Activated effector memory CD4-positive, alpha-beta T cell treated with Interleukin-2 at 50 U/mL for 16 hours (primary cell): ENCODE measurements around the gene ABCA9.
"Not testable (repeated sequence)": the region's sequence is repeated elsewhere in the genome, so short reads cannot be mapped to it uniquely, and the experiment has no call there.

Source experiments
- DNase-seq: peaks from one replicate; pipeline ENCODE4 v3.0.0-alpha.2; 2020

Gene ABCA9, protein sequence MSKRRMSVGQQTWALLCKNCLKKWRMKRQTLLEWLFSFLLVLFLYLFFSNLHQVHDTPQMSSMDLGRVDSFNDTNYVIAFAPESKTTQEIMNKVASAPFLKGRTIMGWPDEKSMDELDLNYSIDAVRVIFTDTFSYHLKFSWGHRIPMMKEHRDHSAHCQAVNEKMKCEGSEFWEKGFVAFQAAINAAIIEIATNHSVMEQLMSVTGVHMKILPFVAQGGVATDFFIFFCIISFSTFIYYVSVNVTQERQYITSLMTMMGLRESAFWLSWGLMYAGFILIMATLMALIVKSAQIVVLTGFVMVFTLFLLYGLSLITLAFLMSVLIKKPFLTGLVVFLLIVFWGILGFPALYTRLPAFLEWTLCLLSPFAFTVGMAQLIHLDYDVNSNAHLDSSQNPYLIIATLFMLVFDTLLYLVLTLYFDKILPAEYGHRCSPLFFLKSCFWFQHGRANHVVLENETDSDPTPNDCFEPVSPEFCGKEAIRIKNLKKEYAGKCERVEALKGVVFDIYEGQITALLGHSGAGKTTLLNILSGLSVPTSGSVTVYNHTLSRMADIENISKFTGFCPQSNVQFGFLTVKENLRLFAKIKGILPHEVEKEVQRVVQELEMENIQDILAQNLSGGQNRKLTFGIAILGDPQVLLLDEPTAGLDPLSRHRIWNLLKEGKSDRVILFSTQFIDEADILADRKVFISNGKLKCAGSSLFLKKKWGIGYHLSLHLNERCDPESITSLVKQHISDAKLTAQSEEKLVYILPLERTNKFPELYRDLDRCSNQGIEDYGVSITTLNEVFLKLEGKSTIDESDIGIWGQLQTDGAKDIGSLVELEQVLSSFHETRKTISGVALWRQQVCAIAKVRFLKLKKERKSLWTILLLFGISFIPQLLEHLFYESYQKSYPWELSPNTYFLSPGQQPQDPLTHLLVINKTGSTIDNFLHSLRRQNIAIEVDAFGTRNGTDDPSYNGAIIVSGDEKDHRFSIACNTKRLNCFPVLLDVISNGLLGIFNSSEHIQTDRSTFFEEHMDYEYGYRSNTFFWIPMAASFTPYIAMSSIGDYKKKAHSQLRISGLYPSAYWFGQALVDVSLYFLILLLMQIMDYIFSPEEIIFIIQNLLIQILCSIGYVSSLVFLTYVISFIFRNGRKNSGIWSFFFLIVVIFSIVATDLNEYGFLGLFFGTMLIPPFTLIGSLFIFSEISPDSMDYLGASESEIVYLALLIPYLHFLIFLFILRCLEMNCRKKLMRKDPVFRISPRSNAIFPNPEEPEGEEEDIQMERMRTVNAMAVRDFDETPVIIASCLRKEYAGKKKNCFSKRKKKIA (N-terminal part only)

DNA sequence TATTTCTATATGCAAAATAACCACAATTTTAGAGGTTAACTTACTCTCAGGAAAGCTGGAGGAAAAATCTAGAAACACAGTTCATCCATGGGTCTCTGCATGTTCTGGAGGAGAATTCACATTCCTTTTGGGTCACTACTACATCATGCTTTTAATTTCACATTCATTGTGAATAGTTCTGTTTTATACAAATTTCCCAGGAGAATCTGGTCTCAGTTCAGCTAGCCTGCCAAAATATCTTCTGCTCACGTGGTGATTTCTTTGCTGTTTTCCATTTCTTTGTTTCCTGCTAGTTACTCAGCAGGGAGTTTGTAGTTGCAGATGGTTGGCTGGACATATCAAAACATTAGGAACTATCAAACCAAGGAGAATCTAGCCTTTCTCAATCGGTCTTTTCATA, at the start of gene ABCA9:
ABCA9 (minus strand) TSS at position 106 of the 400 bp plus-strand sequence. CDS start 9,801 bp downstream, outside the sequence.
- DNase-seq: no peak

- no peak for DNase-seq
Measured at GRCh38 chr17:69105907-69106730, 45.4 kb upstream of the ABCA9 start.

- no peak for DNase-seq
Measured at GRCh38 chr17:69103557-69104233, 43.0 kb upstream of the ABCA9 start.

DNA sequence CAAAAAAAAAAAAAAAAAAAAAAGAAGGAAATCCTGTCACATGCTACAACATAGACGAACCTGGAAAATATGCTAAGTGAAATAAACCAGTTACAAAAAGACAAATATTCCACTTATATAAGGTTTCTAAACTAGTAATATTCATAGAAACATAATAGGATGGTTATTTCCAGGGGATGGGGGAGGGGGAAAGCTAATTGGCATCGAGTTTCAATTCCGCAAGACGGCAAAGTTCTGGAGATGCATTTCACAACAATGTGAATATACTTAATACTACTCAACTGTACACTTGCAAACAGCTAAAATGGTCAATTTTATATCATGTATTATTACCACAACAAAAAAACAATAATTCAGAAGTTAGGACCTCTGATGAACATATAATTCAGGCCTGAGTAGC, 37.9 kb upstream of the ABCA9 start:
- DNase-seq: no peak

DNA sequence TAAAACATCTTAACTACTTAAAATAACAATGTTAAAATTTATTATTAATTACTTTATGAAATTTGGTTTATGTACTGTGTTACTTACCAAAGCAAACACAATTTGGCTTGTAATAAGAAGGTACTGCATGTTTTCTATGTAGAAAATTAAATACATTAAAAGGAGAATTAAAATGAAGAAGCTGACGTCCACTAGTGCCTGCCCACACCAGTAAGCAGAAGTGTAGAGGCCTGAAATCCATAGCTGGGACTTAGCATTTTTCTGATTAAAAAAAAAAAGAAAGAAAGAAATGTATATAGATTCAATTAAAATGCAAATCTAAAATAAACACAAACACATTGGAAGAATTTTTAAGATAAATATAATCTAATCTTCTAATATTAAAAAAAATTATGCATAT, 35.8 kb upstream of the ABCA9 start:
- no peak for DNase-seq

DNA sequence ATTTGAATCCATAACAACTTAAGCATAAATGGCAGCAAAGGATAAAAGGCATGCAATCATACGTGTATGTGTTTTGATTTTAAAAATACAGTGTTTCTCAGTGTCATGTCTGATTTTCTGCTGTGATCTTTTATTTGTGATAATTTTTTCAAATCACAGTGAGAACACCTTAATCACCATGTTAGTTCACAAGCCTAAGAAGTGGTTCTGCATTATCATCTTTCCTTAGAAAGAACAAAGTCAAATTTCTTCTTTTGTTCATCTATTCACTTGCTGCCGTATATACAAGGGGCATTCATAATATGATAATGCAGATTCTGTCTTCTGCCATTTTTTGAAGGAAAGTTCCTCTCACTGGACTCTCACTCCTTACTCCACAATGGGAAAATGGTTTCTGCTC, 33.3 kb upstream of the ABCA9 start:
- no peak for DNase-seq

- DNase-seq: no peak
Measured at GRCh38 chr17:69093279-69093789, 32.6 kb upstream of the ABCA9 start.

GRCh38 chr17:69090365-69090764, 29.6 kb upstream of the ABCA9 start:
- DNase-seq: no peak

GRCh38 chr17:69088643-69089200, 28.0 kb upstream of the ABCA9 start:
- no peak for DNase-seq

- no peak for DNase-seq
Measured at GRCh38 chr17:69086641-69087040, 25.9 kb upstream of the ABCA9 start.

DNA sequence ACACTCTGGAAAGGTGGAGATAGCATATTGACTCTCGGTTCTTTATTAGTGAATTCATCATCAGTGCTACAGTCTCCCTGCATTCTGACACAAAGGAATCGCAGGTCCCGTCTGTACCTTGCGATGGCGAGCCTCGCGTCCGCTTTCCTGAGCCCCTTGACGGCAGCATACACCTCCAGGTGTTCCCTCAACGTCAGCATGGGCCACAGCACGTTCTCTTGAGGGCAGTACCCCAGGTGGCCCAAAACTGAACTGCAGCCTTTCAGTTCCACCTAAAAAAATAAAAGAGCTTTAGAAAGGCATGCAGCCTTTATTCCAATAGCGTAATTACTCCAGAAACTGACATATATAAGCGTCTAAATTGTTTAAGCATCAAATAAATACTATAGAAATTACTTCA, 24.2 kb upstream of the ABCA9 start:
- no peak for DNase-seq

DNA sequence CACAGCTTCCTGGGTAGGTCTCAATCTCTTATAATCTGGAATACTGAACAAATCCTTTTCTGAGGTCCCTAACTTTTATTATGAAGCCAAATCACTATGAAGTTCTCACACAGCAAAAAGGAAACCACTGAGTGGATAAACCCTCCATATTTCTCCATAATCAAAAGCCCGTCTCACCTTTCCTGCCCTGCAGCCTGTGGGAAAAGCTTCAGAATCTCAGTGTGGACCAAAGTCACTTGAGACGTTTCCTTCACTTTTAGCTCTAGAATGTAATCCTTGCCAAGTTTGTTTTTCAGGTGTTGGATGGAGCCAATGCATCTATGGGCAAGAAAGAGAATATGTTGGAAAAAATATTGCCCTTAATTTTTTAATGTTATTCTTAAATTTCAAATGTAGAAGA, 22.0 kb upstream of the ABCA9 start:
- no peak for DNase-seq

GRCh38 chr17:69078864-69079263, 18.1 kb upstream of the ABCA9 start:
- no peak for DNase-seq

GRCh38 chr17:69075823-69076222, 15.1 kb upstream of the ABCA9 start:
- no peak for DNase-seq

DNA sequence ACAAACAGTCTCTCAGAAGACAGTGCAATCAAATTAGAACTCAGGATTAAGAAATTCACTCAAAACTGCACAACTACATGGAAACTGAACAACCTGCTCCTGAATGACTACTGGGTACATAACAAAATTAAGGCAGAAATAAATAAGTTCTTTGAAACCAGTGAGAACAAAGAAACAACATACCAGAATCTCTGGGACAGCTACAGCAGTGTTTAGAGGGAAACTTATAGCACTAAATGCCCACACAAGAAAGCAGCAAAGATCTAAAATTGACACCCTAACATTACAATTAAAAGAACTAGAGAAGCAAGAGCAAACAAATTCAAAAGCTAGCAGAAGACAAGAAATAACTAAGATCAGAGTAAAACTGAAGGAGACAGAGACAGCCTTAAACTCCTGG, 12.7 kb upstream of the ABCA9 start:
- not testable (repeated sequence) for DNase-seq

GRCh38 chr17:69072803-69073256, 12.1 kb upstream of the ABCA9 start:
- DNase-seq: not testable (repeated sequence)

DNA sequence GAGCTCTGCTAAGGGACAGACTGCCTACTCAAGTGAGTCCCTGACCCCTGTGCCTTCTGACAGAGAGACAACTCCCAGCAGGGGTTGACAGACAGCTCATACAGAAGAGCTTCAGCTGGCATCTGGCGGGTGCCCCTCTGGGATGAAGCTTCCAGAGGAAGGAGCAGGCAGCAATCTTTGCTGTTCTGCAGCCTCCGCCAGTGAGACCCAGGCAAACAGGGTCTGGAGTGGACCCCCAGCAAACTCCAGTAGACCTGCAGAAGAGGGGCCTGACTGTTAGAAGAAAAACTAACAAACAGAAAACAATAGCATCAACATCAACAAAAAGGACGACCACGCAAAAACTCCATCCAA, 10.5 kb upstream of the ABCA9 start:
- not testable (repeated sequence) for DNase-seq

GRCh38 chr17:69070378-69071232, 9.9 kb upstream of the ABCA9 start:
- not testable (repeated sequence) for DNase-seq

GRCh38 chr17:69069226-69069750, 8.6 kb upstream of the ABCA9 start:
- no peak for DNase-seq
